ENCODE results near the gene DUSP12.
"Not testable (repeated sequence)": the region's sequence is repeated elsewhere in the genome, so short reads cannot be mapped to it uniquely, and the experiment has no call there.

Gene DUSP12

GRCh38 chr1:161727256-161727924 lies 22.2 kb upstream of the DUSP12 start:
- no peak for DNase-seq

- DNase-seq = no peak
Observed at GRCh38 chr1:161728376-161729226, 21.0 kb upstream of the DUSP12 start.

- no peak for DNase-seq
Observed at GRCh38 chr1:161730050-161730564, 19.5 kb upstream of the DUSP12 start.

- DNase-seq = no peak
Observed at GRCh38 chr1:161731241-161731640, 18.3 kb upstream of the DUSP12 start.

- no peak for DNase-seq
Observed at GRCh38 chr1:161731981-161732718, 17.4 kb upstream of the DUSP12 start.

- DNase-seq = no peak
Observed at GRCh38 chr1:161733526-161733925, 16.1 kb upstream of the DUSP12 start.

GRCh38 chr1:161735837-161736236 lies 13.7 kb upstream of the DUSP12 start:
- DNase-seq = no peak

- DNase-seq = no peak
Observed at GRCh38 chr1:161736335-161736969, 13.1 kb upstream of the DUSP12 start.

- DNase-seq = no peak
Observed at GRCh38 chr1:161737625-161738024, 12.0 kb upstream of the DUSP12 start.

GRCh38 chr1:161738627-161739287 lies 10.8 kb upstream of the DUSP12 start:
- peak; percentile 23 for DNase-seq

GRCh38 chr1:161739865-161740566 lies 9.6 kb upstream of the DUSP12 start:
- DNase-seq = no peak

GRCh38 chr1:161740921-161741320 lies 8.7 kb upstream of the DUSP12 start:
- no peak for DNase-seq

GRCh38 chr1:161743231-161743630 lies 6.4 kb upstream of the DUSP12 start:
- DNase-seq = no peak

- DNase-seq = no peak
Observed at GRCh38 chr1:161747801-161748200, 1.8 kb upstream of the DUSP12 start.

- no peak for DNase-seq
Observed at GRCh38 chr1:161763522-161764098, 14.0 kb downstream of the DUSP12 start.

GRCh38 chr1:161766102-161766981 lies 16.8 kb downstream of the DUSP12 start, which contains the start of gene ATF6:
ATF6 (plus strand) TSS chr1:161766320; CDS start chr1:161766361, 41 bp downstream.
- peak; percentile 89 for DNase-seq

- no peak for DNase-seq
Observed at GRCh38 chr1:161768461-161768860, 18.9 kb downstream of the DUSP12 start.

GRCh38 chr1:161768986-161769672 lies 19.5 kb downstream of the DUSP12 start:
- DNase-seq = no peak

- not testable (repeated sequence) for DNase-seq
Observed at GRCh38 chr1:161769673-161770045, 20.1 kb downstream of the DUSP12 start.
